H1 (cell line): ENCODE results near the gene PID1. TPM values are rescaled to one million over a fixed set of nuclear protein-coding genes. Genes with fewer than 3 reads are reported as not detected.

Experiments used
- CTCF ChIA-PET: fragments of 300-600 bp; sonication (Branson Sonifier 250); formaldehyde crosslinking; loops from one replicate; lab custom pipeline; 2021; ENCODE audit not compliant: partially characterized antibody; lab: Charles Lee
- POLR2A ChIA-PET: fragments of 300-600 bp; sonication (Branson Sonifier 250); formaldehyde crosslinking; loops from one replicate; lab custom pipeline; 2021; ENCODE audit warnings: inconsistent platforms; ENCODE audit not compliant: partially characterized antibody; lab: Charles Lee
- DNase-seq, 2 experiments: peaks; one replicate each; pipeline versions ENCODE4 v3.0.0 to v3.0.0-alpha.2; 2010 to 2022; ENCODE audit warnings: low spot score in 2 of 2, low read depth in 1 of 2, mixed read lengths in 1 of 2
- FAIRE-seq: peaks from 2 replicates; lab custom pipeline; 2011; peaks lifted over from hg19 to GRCh38; lab: Jason Lieb, UNC
- H2AFZ ChIP-seq: 2 replicates; pipeline ENCODE4 v1.8.1; 2012; ENCODE audit warnings: low read length, inconsistent platforms
- H2AK5ac ChIP-seq: 2 replicates; pipeline ENCODE4 v1.6.1; 2013; ENCODE audit warnings: low read depth, low read length
- H2BK120ac ChIP-seq: replicated peaks from 2 replicates; pipeline ENCODE3; 2013; ENCODE audit warnings: low read depth, low read length, inconsistent platforms
- H2BK12ac ChIP-seq: 2 replicates; pipeline ENCODE4 v1.6.1; 2013; ENCODE audit warnings: low read depth, low read length
- H2BK15ac ChIP-seq: 2 replicates; pipeline ENCODE4 v1.6.1; 2013; ENCODE audit warnings: low read length
- H2BK20ac ChIP-seq: 2 replicates; pipeline ENCODE4 v1.6.1; 2013; ENCODE audit warnings: low read length
- H2BK5ac ChIP-seq: 2 replicates; pipeline ENCODE4 v1.6.1; 2013; ENCODE audit warnings: low read depth, low read length
- H3K14ac ChIP-seq: 2 replicates; pipeline ENCODE4 v1.6.1; 2013; ENCODE audit warnings: inconsistent platforms; ENCODE audit not compliant: insufficient read length
- H3K18ac ChIP-seq: 2 replicates; pipeline ENCODE4 v1.6.1; 2013; ENCODE audit warnings: low read length; ENCODE audit errors: extremely low read depth
- H3K23ac ChIP-seq: 2 replicates; pipeline ENCODE4 v1.6.1; 2013; ENCODE audit warnings: inconsistent platforms; ENCODE audit not compliant: insufficient read length
- H3K23me2 ChIP-seq: 2 replicates; pipeline ENCODE4 v1.6.1; 2013; ENCODE audit warnings: low read depth, low read length
- H3K27ac ChIP-seq: 2 replicates; pipeline ENCODE4 v1.6.1; 2011; ENCODE audit warnings: low read depth, low read length, inconsistent platforms
- H3K27me3 ChIP-seq, 4 experiments: replicated peaks in 1 of 4; 1 replicate in 1 of 4; 2 replicates in 3 of 4; pipeline versions ENCODE4 v1.6.1 to v1.8.1; 2011 to 2013; ENCODE audit warnings: low read length in 3 of 4, mild to moderate bottlenecking in 3 of 4, inconsistent platforms in 2 of 4, mixed read lengths in 2 of 4, moderate library complexity in 1 of 4; ENCODE audit not compliant: control insufficient read depth in 3 of 4, insufficient read depth in 3 of 4; ENCODE audit errors: extremely low read depth in 1 of 4
- H3K36me3 ChIP-seq, 4 experiments: 2 replicates each; pipeline versions ENCODE4 v1.6.1 to v1.8.1; 2011 to 2013; ENCODE audit warnings: mild to moderate bottlenecking in 4 of 4, low read length in 3 of 4, moderate library complexity in 2 of 4, control low read depth in 1 of 4, inconsistent platforms in 1 of 4; ENCODE audit not compliant: insufficient read depth in 4 of 4, control insufficient read depth in 2 of 4
- H3K4ac ChIP-seq: replicated peaks from 2 replicates; pipeline ENCODE3; 2013; ENCODE audit warnings: low read length, low read depth, mixed read lengths, inconsistent platforms; ENCODE audit not compliant: insufficient read length
- H3K4me1 ChIP-seq, 4 experiments: replicated peaks in 1 of 4; 1 replicate in 1 of 4; 2 replicates in 3 of 4; pipeline versions ENCODE4 v1.6.1 to v1.8.1; 2011 to 2013; ENCODE audit warnings: low read length in 3 of 4, inconsistent platforms in 2 of 4, mixed read lengths in 1 of 4; ENCODE audit not compliant: insufficient read depth in 4 of 4, control insufficient read depth in 3 of 4
- H3K4me2 ChIP-seq, 2 experiments: 2 replicates each; pipeline versions ENCODE4 v1.6.1 to v1.8.1; 2011 to 2013; ENCODE audit warnings: low read depth in 2 of 2, low read length in 2 of 2, control low read depth in 1 of 2, inconsistent platforms in 1 of 2, mild to moderate bottlenecking in 1 of 2; ENCODE audit not compliant: insufficient read depth in 1 of 2
- H3K4me3 ChIP-seq, 4 experiments: fragments of 200-600, 300-600 bp in 1 of 4; sonication (generic), shearing (Covaris generic), sonication (Bioruptor Twin) in 1 of 4; 2 replicates each; pipeline versions ENCODE4 v1.5.1 to v1.8.1; 2011 to 2016; ENCODE audit warnings: low read length in 4 of 4, low read depth in 3 of 4, control low read depth in 2 of 4, inconsistent platforms in 2 of 4, mild to moderate bottlenecking in 2 of 4, mixed read lengths in 1 of 4, moderate library complexity in 1 of 4; ENCODE audit not compliant: insufficient read depth in 2 of 4; ENCODE audit errors: extremely low read depth in 1 of 4
- H3K56ac ChIP-seq: replicated peaks from 2 replicates; pipeline ENCODE3; 2013; ENCODE audit warnings: low read depth, mild to moderate bottlenecking, mixed read lengths, low read length, inconsistent platforms; ENCODE audit not compliant: insufficient read length
- H3K79me1 ChIP-seq: 2 replicates; pipeline ENCODE4 v1.6.1; 2013; ENCODE audit warnings: low read depth, low read length, control low read depth
- H3K79me2 ChIP-seq, 2 experiments: 2 replicates each; pipeline versions ENCODE4 v1.6.1 to v1.8.1; 2012 to 2013; ENCODE audit warnings: low read length in 2 of 2, mild to moderate bottlenecking in 2 of 2, inconsistent platforms in 1 of 2; ENCODE audit not compliant: insufficient read depth in 2 of 2, control insufficient read depth in 1 of 2
- H3K9ac ChIP-seq, 4 experiments: replicated peaks in 1 of 4; 1 replicate in 1 of 4; 2 replicates in 3 of 4; pipeline versions ENCODE4 v1.6.1 to v1.8.1; 2011 to 2013; ENCODE audit warnings: low read depth in 3 of 4, low read length in 3 of 4, control low read depth in 2 of 4, mild to moderate bottlenecking in 2 of 4, moderate library complexity in 2 of 4, inconsistent platforms in 1 of 4; ENCODE audit errors: extremely low read depth in 1 of 4
- H3K9me3 ChIP-seq, 2 experiments: 2 replicates each; pipeline versions ENCODE4 v1.6.1 to v1.8.1; 2012 to 2013; ENCODE audit warnings: mild to moderate bottlenecking in 2 of 2, moderate library complexity in 2 of 2, control low read depth in 1 of 2, inconsistent platforms in 1 of 2, low read depth in 1 of 2, low read length in 1 of 2, mixed read lengths in 1 of 2; ENCODE audit not compliant: insufficient read depth in 2 of 2
- H4K20me1 ChIP-seq, 2 experiments: replicated peaks in 1 of 2; 2 replicates each; pipeline versions ENCODE3 to v1.8.1; 2011 to 2013; ENCODE audit warnings: inconsistent platforms in 2 of 2, low read length in 2 of 2, mild to moderate bottlenecking in 1 of 2; ENCODE audit not compliant: insufficient read depth in 2 of 2, control insufficient read depth in 1 of 2
- H4K5ac ChIP-seq: 2 replicates; pipeline ENCODE4 v1.6.1; 2013; ENCODE audit warnings: low read length, low read depth, mixed read lengths, inconsistent platforms; ENCODE audit not compliant: insufficient read length
- H4K8ac ChIP-seq: 2 replicates; pipeline ENCODE4 v1.8.0; 2013; ENCODE audit warnings: mild to moderate bottlenecking, moderate library complexity, low read length, inconsistent platforms; ENCODE audit not compliant: insufficient read depth; ENCODE audit errors: extremely low read depth
- H4K91ac ChIP-seq: replicated peaks from 2 replicates; pipeline ENCODE3; 2013; ENCODE audit warnings: low read length, mixed read lengths, inconsistent platforms; ENCODE audit not compliant: insufficient read length
- BACH1 ChIP-seq: IDR thresholded peaks from 2 replicates; pipeline ENCODE4 v1.6.1; 2012; ENCODE audit warnings: low read length, improper control_type of control experiment
- BCL11A ChIP-seq, 2 experiments: IDR thresholded peaks; one replicate each; pipeline ENCODE4 v1.6.1; 2011; ENCODE audit warnings: low read depth in 2 of 2, low read length in 2 of 2, mild to moderate bottlenecking in 2 of 2
- CBX8 ChIP-seq: fragments of 300-800, 300-1000 bp; sonication (generic); IDR thresholded peaks from 2 replicates; pipeline ENCODE4 v1.7.1; 2016; ENCODE audit warnings: low read depth, low read length, borderline replicate concordance
- GABPA ChIP-seq: IDR thresholded peaks from 2 replicates; pipeline ENCODE4 v1.6.1; 2011; ENCODE audit warnings: mild to moderate bottlenecking, low read length, moderate library complexity, borderline replicate concordance; ENCODE audit not compliant: insufficient read depth
- HDAC2 ChIP-seq, 2 experiments: fragments of 300-600 bp in 1 of 2; sonication (generic) in 1 of 2; IDR thresholded peaks; 2 replicates each; pipeline ENCODE4 v1.6.1; 2011 to 2012; ENCODE audit warnings: low read depth in 2 of 2, low read length in 2 of 2, mild to moderate bottlenecking in 2 of 2, moderate library complexity in 2 of 2, borderline replicate concordance in 1 of 2, inconsistent platforms in 1 of 2
- JUND ChIP-seq: IDR thresholded peaks from 2 replicates; pipeline ENCODE4 v1.6.1; 2011; ENCODE audit warnings: mild to moderate bottlenecking, improper control_type of control experiment, low read length
- KDM4A ChIP-seq: IDR thresholded peaks from one replicate; pipeline ENCODE4 v1.7.1; 2012; ENCODE audit warnings: low read depth, mild to moderate bottlenecking, moderate library complexity, low read length, inconsistent platforms; ENCODE audit not compliant: severe bottlenecking
- RBBP5 ChIP-seq: IDR thresholded peaks from 2 replicates; pipeline ENCODE4 v1.7.1; 2012; ENCODE audit warnings: low read depth, mild to moderate bottlenecking, inconsistent platforms, low read length, moderate library complexity, borderline replicate concordance
- SIN3A ChIP-seq, 2 experiments: IDR thresholded peaks in 1 of 2; conservative IDR thresholded peaks in 1 of 2; 2 replicates each; pipeline ENCODE4 v1.6.1; 2011 to 2012; ENCODE audit warnings: low read length in 2 of 2, improper control_type of control experiment in 1 of 2, low read depth in 1 of 2, mild to moderate bottlenecking in 1 of 2
- SIX5 ChIP-seq: IDR thresholded peaks from 2 replicates; pipeline ENCODE4 v1.6.1; 2011; ENCODE audit warnings: mild to moderate bottlenecking, low read depth, low read length
- SRF ChIP-seq: IDR thresholded peaks from 2 replicates; pipeline ENCODE4 v1.6.1; 2011; ENCODE audit warnings: mild to moderate bottlenecking, low read depth, low read length, moderate library complexity
- SUZ12 ChIP-seq: fragments of 200-600 bp; sonication (generic); IDR thresholded peaks from 2 replicates; pipeline ENCODE4 v1.6.1; 2012; ENCODE audit warnings: mild to moderate bottlenecking, inconsistent platforms, low read length, moderate library complexity, mixed read lengths
- WGBS, 2 experiments: shearing (Covaris generic) in 1 of 2; methylation state at CpG; one replicate each; pipeline versions ENCODE4 v1.1.6 to v1.1.7; 2013 to 2015; ENCODE audit warnings: low lambda C conversion rate in 2 of 2, mixed read lengths in 2 of 2, inconsistent platforms in 1 of 2, low coverage in 1 of 2, missing lambda C conversion rate in 1 of 2; ENCODE audit not compliant: insufficient replicate concordance in 2 of 2, insufficient coverage in 1 of 2, insufficient read length in 1 of 2; ENCODE audit errors: extremely low coverage in 1 of 2, missing lambda C conversion rate in 1 of 2; 5-methylcytosine and 5-hydroxymethylcytosine counted together
- polyA plus RNA-seq, 7 experiments: library from polyadenylated mRNA; depleted of rRNA in 3 of 7; stranded (reverse) in 5 of 7; unstranded in 2 of 7; fragments of >200 nt in 5 of 7; fragments of 200-250 nt in 2 of 7; gene quantifications; 1 replicate in 5 of 7; 2 replicates in 1 of 7; 4 replicates in 1 of 7; pipeline versions ENCODE4 v1.2.1 to v1.2.3, GENCODE V29; 2011 to 2013; ENCODE audit warnings: missing spikeins in 2 of 7, mixed read lengths in 2 of 7
- total RNA-seq: library from RNA; stranded (reverse); fragmentation: NEBNext Ultra II Directional; extraction: Animal tissue kit (Norgen Biotek cat#: 25700); gene quantifications from 2 replicates; pipeline ENCODE4 v1.2.1, GENCODE V29; 2021
- TF ChIP-seq, protein P1 (sequence below): IDR thresholded peaks from 2 replicates; pipeline ENCODE4 v1.6.1; 2012; ENCODE audit warnings: inconsistent platforms

PID1 gene
- total and polyA plus RNA-seq, 2 of the 8 experiments (the other 6 are each of a cell fraction or from before 2014, with no cell fraction given) = 1.5 to 3.3 TPM

DNA sequence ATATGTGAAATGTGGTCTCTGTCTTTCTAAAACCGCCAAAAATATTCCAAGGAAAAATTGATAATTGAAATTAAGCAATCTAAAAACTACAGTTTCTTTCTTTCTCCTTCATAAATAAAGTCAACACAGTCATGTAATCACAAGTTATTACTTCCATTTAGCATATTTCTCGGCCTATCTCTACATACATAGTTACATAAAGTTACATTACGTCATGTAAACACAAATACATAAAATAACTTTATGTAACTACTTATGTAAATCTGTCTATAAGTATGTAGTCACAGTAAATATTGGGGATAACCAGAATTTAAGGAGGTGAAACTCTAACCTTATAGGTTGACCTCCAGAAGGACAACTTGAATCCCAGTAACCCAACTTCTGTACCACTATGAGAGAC lies 48.5 kb upstream of the PID1 start:
- no peaks in the 10 kb centered on the region for H3K79me2 ChIP-seq

More for the DNA sequence above, 48.5 kb upstream of the PID1 start:
- 88% methylated on average over 3 of the region's 3 CpGs; no CpG with 5 or more reads in 1 of the 2 experiments for WGBS, 2 experiments
- no peak overlapping the region for H2BK12ac ChIP-seq
- no peak overlapping the region for H2BK15ac ChIP-seq
- H3K4me1 ChIP-seq = no peaks in the 10 kb centered on the region
- no peak overlapping the region for H3K4ac ChIP-seq
- no peak overlapping the region for H3K27ac ChIP-seq
- no peaks in the 10 kb centered on the region for H4K20me1 ChIP-seq
- no peak overlapping the region for H2BK5ac ChIP-seq
- H3K36me3 ChIP-seq = no peaks in the 10 kb centered on the region
- FAIRE-seq (no peak), DNase-seq (no peak)
- no peak overlapping the region for H4K91ac ChIP-seq
- no peaks in the 10 kb centered on the region for H3K27me3 ChIP-seq
- no peak overlapping the region for H3K4me3 ChIP-seq
- H2AK5ac ChIP-seq = no peak overlapping the region
- no peaks in the 10 kb centered on the region for H3K79me1 ChIP-seq
- no peaks in the 10 kb centered on the region for H3K23me2 ChIP-seq
- H3K18ac ChIP-seq = no peak overlapping the region
- no peak overlapping the region for H2BK120ac ChIP-seq
- no peak overlapping the region for H4K5ac ChIP-seq
- H3K56ac ChIP-seq = no peak overlapping the region
- TF ChIP-seq BACH1 (no peak), HDAC2 (IDR thresholded peaks at IDR 0.05; ENCODE audit: borderline replicate concordance in 1 of 2, low read depth in 2 of 2, low read length in 2 of 2) (no peak), GABPA (no peak), BCL11A (IDR thresholded peaks at IDR 0.05; ENCODE audit: low read depth in 2 of 2, low read length in 2 of 2) (no peak), JUND (no peak), RBBP5 (no peak), KDM4A (no peak), SIN3A (conservative IDR thresholded peaks at IDR 0.05 in 1 of 2, IDR thresholded peaks at IDR 0.05 in 1 of 2; ENCODE audit: low read depth in 1 of 2, low read length in 2 of 2) (no peak), SRF (no peak), SUZ12 (no peak), CBX8 (no peak), SIX5 (no peak)
- TF ChIP-seq, protein P1, sequence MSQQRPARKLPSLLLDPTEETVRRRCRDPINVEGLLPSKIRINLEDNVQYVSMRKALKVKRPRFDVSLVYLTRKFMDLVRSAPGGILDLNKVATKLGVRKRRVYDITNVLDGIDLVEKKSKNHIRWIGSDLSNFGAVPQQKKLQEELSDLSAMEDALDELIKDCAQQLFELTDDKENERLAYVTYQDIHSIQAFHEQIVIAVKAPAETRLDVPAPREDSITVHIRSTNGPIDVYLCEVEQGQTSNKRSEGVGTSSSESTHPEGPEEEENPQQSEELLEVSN = no peak
- H2BK20ac ChIP-seq = no peak overlapping the region
- H3K4me2 ChIP-seq = no peak overlapping the region
- no peak overlapping the region for H3K14ac ChIP-seq
- H3K9ac ChIP-seq = no peak overlapping the region
- H3K23ac ChIP-seq = no peak overlapping the region
- no peaks in the 10 kb centered on the region for H3K9me3 ChIP-seq
- no peak overlapping the region for H2AFZ ChIP-seq
- no peak overlapping the region for H4K8ac ChIP-seq
- ChIA-PET POLR2A (no interaction called here), CTCF (interaction anchor here (2.4 kb wide), 1 partner anchor 23 kb away, joined by 15 read pairs; no protein-coding TSS in a partner anchor)
